ENCODE results near the gene SEMA3B.

Gene SEMA3B

GRCh38 chr3:50294492-50295403 lies 25.8 kb downstream of the SEMA3B start (continued):
- TF ChIP-seq RARB (CRISPR knock-in tag; IDR thresholded peaks at IDR 0.05) (no peak), TOX (CRISPR knock-in tag; IDR thresholded peaks at IDR 0.05; ENCODE audit: borderline replicate concordance) (no peak), BACH2 (CRISPR knock-in tag; IDR thresholded peaks at IDR 0.05; ENCODE audit: borderline replicate concordance) (no peak), ZC3H10 (CRISPR knock-in tag; IDR thresholded peaks at IDR 0.05) (no peak)

DNA sequence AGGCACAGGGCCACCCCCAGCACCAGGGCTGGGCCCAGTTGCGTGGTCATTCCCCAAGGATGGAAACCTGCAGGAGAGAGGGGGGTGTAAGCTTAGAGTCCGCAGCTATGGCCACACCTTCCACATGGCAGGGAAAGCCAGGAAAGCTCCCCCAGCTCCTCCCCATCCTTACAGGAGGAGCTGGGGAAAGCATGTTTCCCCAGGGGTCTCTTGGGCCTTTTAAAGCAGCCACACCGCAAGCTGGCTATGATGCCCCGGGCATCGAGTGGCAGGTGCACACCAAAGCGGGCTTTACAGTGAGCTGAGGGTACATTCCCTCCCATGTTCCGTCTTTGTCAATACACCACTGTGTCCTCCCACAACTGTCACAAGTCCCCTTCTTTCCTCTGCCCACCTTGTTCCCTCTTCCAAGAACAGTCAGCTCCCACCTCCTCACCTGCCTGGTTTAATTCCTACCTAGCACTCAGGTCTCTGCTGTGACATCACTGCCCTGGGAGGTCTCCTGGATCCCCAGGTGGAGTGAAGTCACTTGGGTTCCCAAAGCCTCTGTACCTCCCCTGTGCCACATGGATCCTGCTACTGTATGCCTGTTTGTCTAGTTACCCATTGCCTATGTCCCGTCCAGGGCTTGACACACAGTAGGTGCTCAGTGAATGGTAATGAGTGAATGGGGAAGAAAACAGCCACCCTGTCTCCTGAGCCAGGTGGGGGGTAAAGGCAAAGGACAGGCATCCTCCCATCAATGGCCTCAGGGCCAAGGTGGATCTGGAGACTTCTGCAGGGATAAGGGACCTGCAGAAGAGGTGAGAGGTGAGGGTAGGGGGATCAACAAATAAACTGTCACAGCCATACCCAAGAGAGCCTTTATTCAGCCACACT lies 26.8 kb downstream of the SEMA3B start:
- no peak for ATAC-seq
- TF ChIP-seq PPARA (CRISPR knock-in tag; IDR thresholded peaks at IDR 0.05; ENCODE audit: borderline replicate concordance) = no peak
- TF ChIP-seq ZNF565 (CRISPR knock-in tag; conservative IDR thresholded peaks at IDR 0.05; ENCODE audit: low read depth) = no peak
- no peak for TF ChIP-seq CSDC2 (CRISPR knock-in tag; IDR thresholded peaks at IDR 0.05)
- no peak for TF ChIP-seq ZFP30 (CRISPR knock-in tag; IDR thresholded peaks at IDR 0.05)
- TF ChIP-seq, protein P1, sequence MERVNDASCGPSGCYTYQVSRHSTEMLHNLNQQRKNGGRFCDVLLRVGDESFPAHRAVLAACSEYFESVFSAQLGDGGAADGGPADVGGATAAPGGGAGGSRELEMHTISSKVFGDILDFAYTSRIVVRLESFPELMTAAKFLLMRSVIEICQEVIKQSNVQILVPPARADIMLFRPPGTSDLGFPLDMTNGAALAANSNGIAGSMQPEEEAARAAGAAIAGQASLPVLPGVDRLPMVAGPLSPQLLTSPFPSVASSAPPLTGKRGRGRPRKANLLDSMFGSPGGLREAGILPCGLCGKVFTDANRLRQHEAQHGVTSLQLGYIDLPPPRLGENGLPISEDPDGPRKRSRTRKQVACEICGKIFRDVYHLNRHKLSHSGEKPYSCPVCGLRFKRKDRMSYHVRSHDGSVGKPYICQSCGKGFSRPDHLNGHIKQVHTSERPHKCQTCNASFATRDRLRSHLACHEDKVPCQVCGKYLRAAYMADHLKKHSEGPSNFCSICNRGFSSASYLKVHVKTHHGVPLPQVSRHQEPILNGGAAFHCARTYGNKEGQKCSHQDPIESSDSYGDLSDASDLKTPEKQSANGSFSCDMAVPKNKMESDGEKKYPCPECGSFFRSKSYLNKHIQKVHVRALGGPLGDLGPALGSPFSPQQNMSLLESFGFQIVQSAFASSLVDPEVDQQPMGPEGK (CRISPR knock-in tag; IDR thresholded peaks at IDR 0.05; ENCODE audit: borderline replicate concordance) = no peak
- TF ChIP-seq, protein P2, sequence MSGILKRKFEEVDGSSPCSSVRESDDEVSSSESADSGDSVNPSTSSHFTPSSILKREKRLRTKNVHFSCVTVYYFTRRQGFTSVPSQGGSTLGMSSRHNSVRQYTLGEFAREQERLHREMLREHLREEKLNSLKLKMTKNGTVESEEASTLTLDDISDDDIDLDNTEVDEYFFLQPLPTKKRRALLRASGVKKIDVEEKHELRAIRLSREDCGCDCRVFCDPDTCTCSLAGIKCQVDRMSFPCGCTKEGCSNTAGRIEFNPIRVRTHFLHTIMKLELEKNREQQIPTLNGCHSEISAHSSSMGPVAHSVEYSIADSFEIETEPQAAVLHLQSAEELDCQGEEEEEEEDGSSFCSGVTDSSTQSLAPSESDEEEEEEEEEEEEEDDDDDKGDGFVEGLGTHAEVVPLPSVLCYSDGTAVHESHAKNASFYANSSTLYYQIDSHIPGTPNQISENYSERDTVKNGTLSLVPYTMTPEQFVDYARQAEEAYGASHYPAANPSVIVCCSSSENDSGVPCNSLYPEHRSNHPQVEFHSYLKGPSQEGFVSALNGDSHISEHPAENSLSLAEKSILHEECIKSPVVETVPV (CRISPR knock-in tag; IDR thresholded peaks at IDR 0.05) = no peak
- no peak for TF ChIP-seq GLIS3 (CRISPR knock-in tag; IDR thresholded peaks at IDR 0.05)
- TF ChIP-seq TSHZ2 (CRISPR knock-in tag; IDR thresholded peaks at IDR 0.05) = no peak
- no peak for TF ChIP-seq ZC3H10 (CRISPR knock-in tag; IDR thresholded peaks at IDR 0.05)
- no peak for TF ChIP-seq TOX (CRISPR knock-in tag; IDR thresholded peaks at IDR 0.05; ENCODE audit: borderline replicate concordance)
- no peak for TF ChIP-seq ZFP3 (CRISPR knock-in tag; IDR thresholded peaks at IDR 0.05)
- TF ChIP-seq ISL1 (CRISPR knock-in tag; IDR thresholded peaks at IDR 0.05) = no peak
- TF ChIP-seq RARB (CRISPR knock-in tag; IDR thresholded peaks at IDR 0.05) = no peak
- TF ChIP-seq BACH2 (CRISPR knock-in tag; IDR thresholded peaks at IDR 0.05; ENCODE audit: borderline replicate concordance) = no peak

DNA sequence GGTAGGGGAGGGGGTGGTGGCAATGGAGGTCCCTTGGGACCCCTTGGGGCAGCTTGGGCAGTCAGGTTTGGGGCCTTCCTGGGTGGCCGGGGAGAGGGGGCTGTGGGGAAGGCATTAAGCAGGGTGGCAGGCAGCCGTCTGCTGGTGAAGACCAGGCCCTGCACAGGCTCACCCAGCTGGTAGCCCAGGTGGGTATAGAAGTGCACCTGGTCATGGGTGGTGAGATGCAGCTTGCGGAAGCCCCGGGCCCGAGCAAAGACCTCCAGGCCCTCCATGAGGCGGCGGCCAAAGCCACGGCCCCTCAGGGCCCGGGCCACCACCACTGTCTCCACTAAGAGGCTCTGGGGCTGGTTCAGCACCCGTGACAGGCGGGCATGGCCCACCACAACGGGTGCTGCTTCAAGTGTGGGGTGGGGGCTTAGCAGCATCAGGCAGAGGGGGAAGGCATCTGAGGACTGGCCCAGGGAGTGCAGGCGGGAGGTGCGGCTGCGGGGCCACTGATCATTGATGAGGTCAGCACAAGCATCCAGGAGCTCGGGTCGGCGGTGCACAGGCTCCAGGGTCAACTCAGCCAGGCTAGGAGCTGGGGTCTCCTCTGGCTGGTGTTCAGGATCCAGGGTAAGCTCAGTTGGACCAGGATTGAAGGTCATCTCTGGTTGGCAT lies 27.9 kb downstream of the SEMA3B start:
- TF ChIP-seq TSHZ2 (CRISPR knock-in tag; IDR thresholded peaks at IDR 0.05) (no peak), ISL1 (CRISPR knock-in tag; IDR thresholded peaks at IDR 0.05) (no peak), ZNF565 (CRISPR knock-in tag; conservative IDR thresholded peaks at IDR 0.05; ENCODE audit: low read depth) (no peak), ESRRG (CRISPR knock-in tag; IDR thresholded peaks at IDR 0.05) (no peak), TCF4 (CRISPR knock-in tag; IDR thresholded peaks at IDR 0.05; ENCODE audit: borderline replicate concordance) (no peak)
- ATAC-seq = no peak
